NCI-H526 treated with DMSO at 0.1 percent for 48 hours (cell line): ENCODE measurements around the gene DYDC1.
A peak's percentile ranks its signal among the peaks of the same experiment; 100 is the strongest.
"Not testable (repeated sequence)": the region's sequence is repeated elsewhere in the genome, so short reads cannot be mapped to it uniquely, and the experiment has no call there.

Experiments used
- DNase-seq: peaks from one replicate; lab custom pipeline; 2025; lab: John Stamatoyannopoulos, UW

Gene DYDC1

GRCh38 chr10:80356563-80356988 is at the start of gene DYDC1, which contains the start of gene DYDC2:
TSS of gene DYDC1 (minus strand) at chr10:80356755. CDS start at chr10:80352601, 4,154 bp downstream.
TSS of gene DYDC2 (plus strand) at chr10:80356781. CDS start at chr10:80362444, 5,663 bp downstream.
- peak; percentile 48 for DNase-seq

GRCh38 chr10:80406204-80406603 is 49.6 kb upstream of the DYDC1 start:
- DNase-seq = no peak

GRCh38 chr10:80405626-80406025 is 49.1 kb upstream of the DYDC1 start:
- no peak for DNase-seq

GRCh38 chr10:80405035-80405434 is 48.5 kb upstream of the DYDC1 start:
- DNase-seq = no peak

GRCh38 chr10:80400136-80400804 is 43.7 kb upstream of the DYDC1 start:
- no peak for DNase-seq

GRCh38 chr10:80397014-80397413 is 40.5 kb upstream of the DYDC1 start:
- no peak for DNase-seq

- DNase-seq = no peak
Observed at GRCh38 chr10:80394358-80394916, 37.9 kb upstream of the DYDC1 start.

GRCh38 chr10:80392250-80392649 is 35.7 kb upstream of the DYDC1 start:
- DNase-seq = no peak

GRCh38 chr10:80390740-80391139 is 34.2 kb upstream of the DYDC1 start:
- no peak for DNase-seq

- DNase-seq = peak; percentile 10
Observed at GRCh38 chr10:80382989-80383388, 26.4 kb upstream of the DYDC1 start.

- no peak for DNase-seq
Observed at GRCh38 chr10:80380185-80380584, 23.6 kb upstream of the DYDC1 start.

- DNase-seq = no peak
Observed at GRCh38 chr10:80379701-80380100, 23.1 kb upstream of the DYDC1 start.

- DNase-seq = no peak
Observed at GRCh38 chr10:80373502-80373901, 16.9 kb upstream of the DYDC1 start.

- no peak for DNase-seq
Observed at GRCh38 chr10:80372675-80373074, 16.1 kb upstream of the DYDC1 start.

GRCh38 chr10:80371467-80371866 is 14.9 kb upstream of the DYDC1 start:
- no peak for DNase-seq

GRCh38 chr10:80365510-80365909 is 9.0 kb upstream of the DYDC1 start:
- DNase-seq = no peak

- DNase-seq = no peak
Observed at GRCh38 chr10:80359644-80360043, 3.1 kb upstream of the DYDC1 start.

- DNase-seq = not testable (repeated sequence)
Observed at GRCh38 chr10:80358925-80359324, 2.4 kb upstream of the DYDC1 start.

GRCh38 chr10:80357851-80358125 is 1.2 kb upstream of the DYDC1 start:
- DNase-seq = no peak

GRCh38 chr10:80356989-80357850 is 665 bp upstream of the DYDC1 start:
- no peak for DNase-seq

- no peak for DNase-seq
Observed at GRCh38 chr10:80351220-80351619, 5.3 kb downstream of the DYDC1 start.

- no peak for DNase-seq
Observed at GRCh38 chr10:80350251-80350650, 6.3 kb downstream of the DYDC1 start.

GRCh38 chr10:80344912-80345311 is 11.6 kb downstream of the DYDC1 start:
- DNase-seq = no peak
